Hepatocyte (in vitro differentiated cells): Measurements from ENCODE around the gene ROBO1.

Experiments used
- EZH2phosphoT487 ChIP-seq: fragments of 200-600 bp; sonication (generic); IDR thresholded peaks from one replicate; pipeline ENCODE4 v1.6.1; 2018; ENCODE audit warnings: antibody characterized with exemption, mild to moderate bottlenecking, low read depth, moderate library complexity; ENCODE audit not compliant: unreplicated experiment, severe bottlenecking
- TF ChIP-seq, protein P1 (sequence below): fragments of 200-600 bp; sonication (generic); IDR thresholded peaks from 2 replicates; pipeline ENCODE4 v1.5.1; 2016; ENCODE audit warnings: antibody characterized with exemption, mild to moderate bottlenecking; ENCODE audit not compliant: poor library complexity

DNA sequence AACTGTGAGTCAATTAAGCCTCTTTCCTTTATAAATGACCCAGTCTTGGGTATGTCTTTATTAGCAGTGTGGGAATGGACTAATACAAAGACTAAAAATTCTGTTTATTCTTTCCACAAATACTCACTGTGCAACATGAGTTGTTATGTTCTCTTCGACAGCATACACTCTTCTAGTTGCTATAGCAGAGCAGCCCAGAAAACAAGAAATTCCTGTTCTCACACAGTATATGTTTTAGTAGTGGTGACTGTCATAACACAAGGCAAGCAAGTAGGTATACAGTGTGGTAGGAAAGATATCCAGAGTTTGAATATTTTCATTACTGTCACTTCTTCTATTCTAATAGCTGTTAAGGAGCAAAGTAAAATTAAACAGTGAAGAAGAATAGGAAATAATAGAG, 453.3 kb downstream of the ROBO1 start:
- TF ChIP-seq, protein P1, sequence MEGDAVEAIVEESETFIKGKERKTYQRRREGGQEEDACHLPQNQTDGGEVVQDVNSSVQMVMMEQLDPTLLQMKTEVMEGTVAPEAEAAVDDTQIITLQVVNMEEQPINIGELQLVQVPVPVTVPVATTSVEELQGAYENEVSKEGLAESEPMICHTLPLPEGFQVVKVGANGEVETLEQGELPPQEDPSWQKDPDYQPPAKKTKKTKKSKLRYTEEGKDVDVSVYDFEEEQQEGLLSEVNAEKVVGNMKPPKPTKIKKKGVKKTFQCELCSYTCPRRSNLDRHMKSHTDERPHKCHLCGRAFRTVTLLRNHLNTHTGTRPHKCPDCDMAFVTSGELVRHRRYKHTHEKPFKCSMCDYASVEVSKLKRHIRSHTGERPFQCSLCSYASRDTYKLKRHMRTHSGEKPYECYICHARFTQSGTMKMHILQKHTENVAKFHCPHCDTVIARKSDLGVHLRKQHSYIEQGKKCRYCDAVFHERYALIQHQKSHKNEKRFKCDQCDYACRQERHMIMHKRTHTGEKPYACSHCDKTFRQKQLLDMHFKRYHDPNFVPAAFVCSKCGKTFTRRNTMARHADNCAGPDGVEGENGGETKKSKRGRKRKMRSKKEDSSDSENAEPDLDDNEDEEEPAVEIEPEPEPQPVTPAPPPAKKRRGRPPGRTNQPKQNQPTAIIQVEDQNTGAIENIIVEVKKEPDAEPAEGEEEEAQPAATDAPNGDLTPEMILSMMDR, result no peak
- TF ChIP-seq EZH2phosphoT487, result no peak
